ENCODE measurements around the gene TRAF3IP1.

The TRAF3IP1 gene

DNA sequence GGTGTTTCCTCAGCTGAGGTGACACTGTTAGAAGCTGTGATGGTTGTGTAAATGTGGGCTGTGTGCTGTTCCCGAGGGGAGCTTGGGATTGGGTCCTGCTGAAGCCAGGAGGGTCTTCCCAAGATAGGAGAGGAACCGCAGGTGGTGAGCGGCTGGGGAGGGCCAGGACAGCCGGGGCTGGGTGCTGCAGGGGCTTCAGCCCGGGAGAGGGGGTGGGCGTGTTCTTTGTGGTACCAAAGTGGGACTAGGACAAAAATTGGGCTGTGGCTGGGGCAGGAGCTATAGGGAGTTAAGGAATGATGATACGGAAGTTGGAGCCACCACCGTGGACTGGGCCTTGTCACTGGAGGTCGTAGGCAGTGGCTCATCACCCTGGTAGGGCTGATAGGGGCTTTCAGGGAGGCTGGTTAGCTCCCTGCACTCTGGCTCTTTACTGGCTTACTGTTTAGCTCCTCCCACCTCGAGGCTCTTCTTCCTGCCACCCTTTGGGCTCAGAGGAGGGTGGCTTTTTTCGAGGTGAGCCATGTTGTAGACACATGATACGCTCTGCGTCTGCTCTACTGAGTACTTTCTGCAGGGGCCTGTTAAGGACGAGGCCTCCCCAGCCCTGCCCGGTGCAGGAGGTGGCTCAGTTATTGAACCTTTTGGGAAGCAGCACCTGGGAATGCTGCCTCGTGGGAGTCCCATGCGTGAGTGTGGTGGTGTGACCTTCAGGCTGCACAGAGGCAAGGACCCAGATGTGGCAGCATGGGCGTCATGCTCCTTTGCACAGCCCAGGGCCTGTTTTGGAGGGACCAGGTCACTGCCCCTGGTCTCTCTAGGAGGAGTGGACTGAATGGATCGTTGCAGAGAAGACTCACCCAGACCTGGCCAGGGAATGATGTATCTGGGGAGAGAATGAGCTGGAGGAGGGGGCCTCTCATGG, 128.0 kb downstream of the TRAF3IP1 start:
- in situ Hi-C loops (cut with HindIII; ENCODE audit: low pct_ligation_motif_present, low pct_unique_long_range_greater_than_20kb, low sequenced_read_pairs): no loop called here
- no peak for DNase-seq

DNA sequence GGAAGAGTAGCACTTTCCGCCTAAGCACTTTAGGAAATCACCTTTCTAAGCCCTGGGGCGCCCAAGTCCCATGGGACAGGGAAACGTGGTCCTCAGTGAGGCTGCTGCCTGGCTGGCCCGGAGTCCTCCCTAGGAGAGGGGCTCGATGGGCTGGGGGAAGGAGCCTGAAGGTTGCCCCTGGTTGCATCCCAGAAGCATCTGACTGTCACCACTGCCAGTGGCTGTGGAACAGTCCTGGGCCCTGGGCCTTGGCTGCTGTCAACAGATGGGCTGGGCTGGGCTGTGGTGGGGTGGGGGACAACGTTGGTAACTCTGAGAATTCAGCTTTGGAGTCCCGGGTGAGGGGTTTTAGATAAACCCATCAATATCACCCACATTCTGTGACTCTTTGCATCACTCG, 128.9 kb downstream of the TRAF3IP1 start:
- no peak for DNase-seq
- in situ Hi-C loops (cut with HindIII; ENCODE audit: low pct_ligation_motif_present, low pct_unique_long_range_greater_than_20kb, low sequenced_read_pairs): no loop called here

DNA sequence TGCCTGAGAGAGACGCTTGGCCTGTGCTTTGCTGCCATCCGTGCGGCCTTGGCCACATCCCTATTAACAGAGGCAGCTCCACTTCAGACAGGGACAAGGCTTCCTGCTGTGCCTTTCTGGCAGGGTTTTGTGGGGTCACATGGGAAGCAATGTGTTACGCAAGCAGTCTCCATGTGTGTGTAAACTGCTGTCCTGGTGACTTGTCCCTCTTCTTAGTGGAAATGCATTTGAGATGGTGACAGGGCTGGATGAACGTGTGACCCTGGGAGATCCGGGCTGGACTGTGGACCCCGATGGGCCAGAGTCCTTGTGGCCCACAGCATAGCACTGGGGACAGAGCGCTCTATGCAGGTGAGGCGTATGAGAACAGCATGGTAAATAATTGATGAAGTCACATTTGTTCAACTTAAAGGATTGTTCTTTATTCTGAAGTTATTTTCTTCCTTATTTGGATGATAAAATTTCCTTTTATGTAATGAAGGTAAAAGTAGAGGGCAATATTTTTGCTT, 129.6 kb downstream of the TRAF3IP1 start:
- no peak for DNase-seq
- in situ Hi-C loops (cut with HindIII; ENCODE audit: low pct_ligation_motif_present, low pct_unique_long_range_greater_than_20kb, low sequenced_read_pairs): no loop called here

DNA sequence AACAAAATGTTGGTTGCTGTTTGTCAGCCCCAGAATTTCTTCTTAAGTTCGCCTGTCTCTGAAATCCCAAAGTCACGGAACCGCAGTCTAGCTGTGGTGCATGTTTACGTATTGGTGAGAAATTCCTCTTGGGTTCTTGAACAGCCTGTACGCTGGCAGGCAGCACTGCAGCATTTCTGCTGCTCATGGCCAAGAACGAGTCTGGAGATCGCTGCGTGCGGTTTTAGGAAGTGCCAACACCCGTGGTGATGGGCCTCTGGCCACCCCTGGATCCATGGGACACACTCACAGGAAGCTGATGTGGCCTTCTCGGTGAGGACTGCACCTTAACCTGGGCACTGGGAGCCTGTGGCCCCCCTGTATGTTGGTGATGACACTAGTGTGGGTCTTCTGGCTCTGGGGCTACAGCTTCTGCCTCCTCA, 130.1 kb downstream of the TRAF3IP1 start:
- in situ Hi-C loops (cut with HindIII; ENCODE audit: low pct_ligation_motif_present, low pct_unique_long_range_greater_than_20kb, low sequenced_read_pairs): no loop called here
- no peak for DNase-seq

All from ACHN (cell line).